HG02943 (cell line): Measurements from ENCODE around the gene STAB2.

Source experiments
- ATAC-seq: cut with Tn5 transposase; IDR thresholded peaks from one replicate; pipeline ENCODE4 v1.9.1; 2021; ENCODE audit warnings: mild to moderate bottlenecking, low read depth, moderate library complexity; ENCODE audit not compliant: unreplicated experiment

Gene STAB2

GRCh38 chr12:103773109-103773910 is 186.2 kb downstream of the STAB2 start:
- no peak for ATAC-seq

GRCh38 chr12:103774977-103775560 is 188.0 kb downstream of the STAB2 start:
- no peak for ATAC-seq

GRCh38 chr12:103778781-103779180 is 191.7 kb downstream of the STAB2 start:
- ATAC-seq, result no peak

GRCh38 chr12:103779410-103780092 is 192.5 kb downstream of the STAB2 start:
- ATAC-seq, result no peak

- ATAC-seq, result no peak
Observed at GRCh38 chr12:103780093-103780440, 193.0 kb downstream of the STAB2 start.

- no peak for ATAC-seq
Observed at GRCh38 chr12:103780992-103781391, 193.9 kb downstream of the STAB2 start.

- no peak for ATAC-seq
Observed at GRCh38 chr12:103782399-103782798, 195.3 kb downstream of the STAB2 start.

- ATAC-seq, result no peak
Observed at GRCh38 chr12:103783744-103784664, 196.9 kb downstream of the STAB2 start.

GRCh38 chr12:103785243-103786031 is 198.4 kb downstream of the STAB2 start:
- no peak for ATAC-seq

- ATAC-seq, result no peak
Observed at GRCh38 chr12:103786201-103786600, 199.1 kb downstream of the STAB2 start.

GRCh38 chr12:103791350-103791920 is 204.4 kb downstream of the STAB2 start:
- no peak for ATAC-seq

- ATAC-seq, result no peak
Observed at GRCh38 chr12:103793046-103793445, 206.0 kb downstream of the STAB2 start.

GRCh38 chr12:103793512-103794045 is 206.5 kb downstream of the STAB2 start:
- ATAC-seq, result no peak

- ATAC-seq, result no peak
Observed at GRCh38 chr12:103794309-103795213, 207.5 kb downstream of the STAB2 start.

- ATAC-seq, result no peak
Observed at GRCh38 chr12:103798586-103798985, 211.5 kb downstream of the STAB2 start.

- no peak for ATAC-seq
Observed at GRCh38 chr12:103799504-103799856, 212.4 kb downstream of the STAB2 start.

- ATAC-seq, result no peak
Observed at GRCh38 chr12:103799857-103800771, 213.0 kb downstream of the STAB2 start.
